HEK293 (cell line): Measurements from ENCODE around the gene DLG2.

ENCODE experiments used
- CTCF ChIA-PET: fragments of 350-600 bp; formaldehyde crosslinking; extraction: SDS; loops from one replicate; lab custom pipeline; 2021; ENCODE audit warnings: antibody characterized with exemption; lab: Yijun Ruan, JAX
- POLR2A ChIA-PET: fragments of 300-600 bp; formaldehyde crosslinking; extraction: SDS; loops from one replicate; lab custom pipeline; 2020; ENCODE audit warnings: antibody characterized with exemption, inconsistent platforms; lab: Yijun Ruan, JAX
- H3K27ac ChIP-seq: fragments of 200-500 bp; sonication (Bioruptor generic); 2 replicates; pipeline ENCODE4 v1.5.1; 2014; ENCODE audit warnings: low read depth, low read length, control low read depth, inconsistent platforms; ENCODE audit errors: extremely low read depth
- H3K36me3 ChIP-seq, 2 experiments: fragments of 200-500 bp in 1 of 2; sonication (Bioruptor generic) in 1 of 2; 1 replicate in 1 of 2; 2 replicates in 1 of 2; pipeline ENCODE4 v1.5.1; 2014 to 2017; ENCODE audit warnings: inconsistent platforms in 2 of 2, low read length in 2 of 2; ENCODE audit not compliant: control insufficient read depth in 2 of 2, insufficient read depth in 1 of 2
- H3K4me1 ChIP-seq: fragments of 200-500 bp; sonication (Bioruptor generic); 2 replicates; pipeline ENCODE4 v1.5.1; 2014; ENCODE audit warnings: mild to moderate bottlenecking, low read length, inconsistent platforms; ENCODE audit not compliant: control insufficient read depth, insufficient read depth
- H3K4me3 ChIP-seq: 2 replicates; pipeline ENCODE4 v1.5.1; 2011; ENCODE audit warnings: low read depth, mild to moderate bottlenecking, control low read depth, low read length, moderate library complexity
- H3K9me3 ChIP-seq: fragments of 200-500 bp; sonication (Bioruptor generic); 2 replicates; pipeline ENCODE4 v1.5.1; 2014; ENCODE audit warnings: low read depth, low read length, inconsistent platforms; ENCODE audit not compliant: control insufficient read depth, insufficient read depth
- EGR2 ChIP-seq: fragments of 450-650 bp; formaldehyde crosslinking; IDR thresholded peaks from 2 replicates; pipeline ENCODE4 v1.5.1; 2016; ENCODE audit warnings: low read depth, missing biosample characterization, missing genetic modification characterization
- KLF10 ChIP-seq: fragments of 450-650 bp; IDR thresholded peaks from 2 replicates; pipeline ENCODE4 v1.5.1; 2018; ENCODE audit warnings: missing biosample characterization, mild to moderate bottlenecking, missing genetic modification characterization
- KLF7 ChIP-seq: fragments of 450-650 bp; formaldehyde crosslinking; IDR thresholded peaks from 2 replicates; pipeline ENCODE4 v1.5.1; 2016; ENCODE audit warnings: missing biosample characterization, missing genetic modification characterization, borderline replicate concordance
- KLF9 ChIP-seq: fragments of 450-650 bp; formaldehyde crosslinking; IDR thresholded peaks from 2 replicates; pipeline ENCODE4 v1.5.1; 2016; ENCODE audit warnings: missing biosample characterization, missing genetic modification characterization, low read depth
- OSR2 ChIP-seq: fragments of 450-650 bp; formaldehyde crosslinking; IDR thresholded peaks from 2 replicates; pipeline ENCODE4 v1.5.1; 2016; ENCODE audit warnings: missing biosample characterization, missing genetic modification characterization
- WT1 ChIP-seq: fragments of 450-650 bp; formaldehyde crosslinking; IDR thresholded peaks from 2 replicates; pipeline ENCODE4 v1.5.1; 2016; ENCODE audit warnings: missing biosample characterization, missing genetic modification characterization
- ZBTB11 ChIP-seq: fragments of 450-650 bp; formaldehyde crosslinking; conservative IDR thresholded peaks from 2 replicates; pipeline ENCODE4 v1.5.1; 2016; ENCODE audit warnings: low read depth, missing biosample characterization, missing genetic modification characterization
- ZBTB48 ChIP-seq: fragments of 450-650 bp; formaldehyde crosslinking; IDR thresholded peaks from 2 replicates; pipeline ENCODE4 v1.5.1; 2016; ENCODE audit warnings: missing biosample characterization, missing genetic modification characterization
- ZFHX2 ChIP-seq: fragments of 450-650 bp; formaldehyde crosslinking; conservative IDR thresholded peaks from 2 replicates; pipeline ENCODE4 v1.5.1; 2016; ENCODE audit warnings: missing biosample characterization, missing genetic modification characterization
- ZNF133 ChIP-seq: fragments of 450-650 bp; formaldehyde crosslinking; IDR thresholded peaks from 2 replicates; pipeline ENCODE4 v1.5.1; 2016; ENCODE audit warnings: missing biosample characterization, missing genetic modification characterization
- ZNF174 ChIP-seq: fragments of 450-650 bp; formaldehyde crosslinking; IDR thresholded peaks from 2 replicates; pipeline ENCODE4 v1.5.0; 2017; ENCODE audit warnings: missing biosample characterization, mild to moderate bottlenecking, missing genetic modification characterization
- ZNF2 ChIP-seq: fragments of 450-650 bp; formaldehyde crosslinking; IDR thresholded peaks from 2 replicates; pipeline ENCODE4 v1.5.1; 2016; ENCODE audit warnings: missing biosample characterization, missing genetic modification characterization
- ZNF202 ChIP-seq: fragments of 450-650 bp; formaldehyde crosslinking; IDR thresholded peaks from 2 replicates; pipeline ENCODE4 v1.5.1; 2016; ENCODE audit warnings: missing biosample characterization, missing genetic modification characterization, borderline replicate concordance
- ZNF211 ChIP-seq: fragments of 450-650 bp; formaldehyde crosslinking; IDR thresholded peaks from 2 replicates; pipeline ENCODE4 v1.5.1; 2016; ENCODE audit warnings: low read depth, missing biosample characterization, missing genetic modification characterization
- ZNF223 ChIP-seq: fragments of 450-650 bp; formaldehyde crosslinking; IDR thresholded peaks from 2 replicates; pipeline ENCODE4 v1.5.1; 2016; ENCODE audit warnings: missing biosample characterization, missing genetic modification characterization
- ZNF292 ChIP-seq: fragments of 450-650 bp; formaldehyde crosslinking; IDR thresholded peaks from 2 replicates; pipeline ENCODE4 v1.5.1; 2016; ENCODE audit warnings: low read depth, missing biosample characterization, missing genetic modification characterization, borderline replicate concordance
- ZNF311 ChIP-seq: fragments of 450-650 bp; formaldehyde crosslinking; IDR thresholded peaks from 2 replicates; pipeline ENCODE4 v1.5.1; 2017; ENCODE audit warnings: missing biosample characterization, missing genetic modification characterization, borderline replicate concordance
- ZNF324 ChIP-seq: fragments of 450-650 bp; formaldehyde crosslinking; IDR thresholded peaks from 2 replicates; pipeline ENCODE4 v1.5.1; 2016; ENCODE audit warnings: missing biosample characterization, missing genetic modification characterization
- ZNF555 ChIP-seq: fragments of 450-650 bp; formaldehyde crosslinking; conservative IDR thresholded peaks from 2 replicates; pipeline ENCODE4 v1.5.1; 2017; ENCODE audit warnings: missing biosample characterization, mild to moderate bottlenecking, missing genetic modification characterization, inconsistent platforms
- ZNF600 ChIP-seq: fragments of 450-650 bp; formaldehyde crosslinking; IDR thresholded peaks from 2 replicates; pipeline ENCODE4 v1.5.1; 2016; ENCODE audit warnings: missing biosample characterization, missing genetic modification characterization
- ZNF747 ChIP-seq: fragments of 450-650 bp; formaldehyde crosslinking; IDR thresholded peaks from 2 replicates; pipeline ENCODE4 v1.5.1; 2016; ENCODE audit warnings: missing biosample characterization, missing genetic modification characterization
- ZNF76 ChIP-seq: fragments of 450-650 bp; formaldehyde crosslinking; IDR thresholded peaks from 2 replicates; pipeline ENCODE4; 2016; ENCODE audit warnings: low read depth, missing biosample characterization, missing genetic modification characterization, borderline replicate concordance
- TF ChIP-seq, protein P1 (sequence below): fragments of 450-650 bp; formaldehyde crosslinking; IDR thresholded peaks from 2 replicates; pipeline ENCODE4 v1.5.1; 2016; ENCODE audit warnings: missing biosample characterization, missing genetic modification characterization
- TF ChIP-seq, protein P2 (sequence below): fragments of 450-650 bp; formaldehyde crosslinking; optimal IDR thresholded peaks from 2 replicates; pipeline ENCODE3; 2016; ENCODE audit warnings: missing biosample characterization, mild to moderate bottlenecking, missing genetic modification characterization

Gene DLG2

GRCh38 chr11:83676056-83676601 lies 1951.0 kb downstream of the DLG2 start:
- Histone ChIP-seq H3K9me3 (no peaks in the 10 kb centered on the region), H3K36me3 (no peaks in the 10 kb centered on the region), H3K4me3 (no peak overlapping the region), H3K27ac (no peak overlapping the region), H3K4me1 (0 out of 2 replicates have a peak, but pooled peaks cover 2% of the 10 kb centered on the region)
- POLR2A ChIA-PET, result no interaction called here
- CTCF ChIA-PET, result interaction anchor here (0.5 kb wide), 1 partner anchor 154 kb away, joined by 6 read pairs; no protein-coding TSS in a partner anchor
- TF ChIP-seq ZNF324 (no peak), ZNF600 (no peak), ZNF555 (tag by site-specific recombination) (no peak), ZNF202 (tag by site-specific recombination) (no peak)
- TF ChIP-seq, protein P1, sequence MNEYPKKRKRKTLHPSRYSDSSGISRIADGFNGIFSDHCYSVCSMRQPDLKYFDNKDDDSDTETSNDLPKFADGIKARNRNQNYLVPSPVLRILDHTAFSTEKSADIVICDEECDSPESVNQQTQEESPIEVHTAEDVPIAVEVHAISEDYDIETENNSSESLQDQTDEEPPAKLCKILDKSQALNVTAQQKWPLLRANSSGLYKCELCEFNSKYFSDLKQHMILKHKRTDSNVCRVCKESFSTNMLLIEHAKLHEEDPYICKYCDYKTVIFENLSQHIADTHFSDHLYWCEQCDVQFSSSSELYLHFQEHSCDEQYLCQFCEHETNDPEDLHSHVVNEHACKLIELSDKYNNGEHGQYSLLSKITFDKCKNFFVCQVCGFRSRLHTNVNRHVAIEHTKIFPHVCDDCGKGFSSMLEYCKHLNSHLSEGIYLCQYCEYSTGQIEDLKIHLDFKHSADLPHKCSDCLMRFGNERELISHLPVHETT (tag by site-specific recombination), result no peak
- TF ChIP-seq, protein P2, sequence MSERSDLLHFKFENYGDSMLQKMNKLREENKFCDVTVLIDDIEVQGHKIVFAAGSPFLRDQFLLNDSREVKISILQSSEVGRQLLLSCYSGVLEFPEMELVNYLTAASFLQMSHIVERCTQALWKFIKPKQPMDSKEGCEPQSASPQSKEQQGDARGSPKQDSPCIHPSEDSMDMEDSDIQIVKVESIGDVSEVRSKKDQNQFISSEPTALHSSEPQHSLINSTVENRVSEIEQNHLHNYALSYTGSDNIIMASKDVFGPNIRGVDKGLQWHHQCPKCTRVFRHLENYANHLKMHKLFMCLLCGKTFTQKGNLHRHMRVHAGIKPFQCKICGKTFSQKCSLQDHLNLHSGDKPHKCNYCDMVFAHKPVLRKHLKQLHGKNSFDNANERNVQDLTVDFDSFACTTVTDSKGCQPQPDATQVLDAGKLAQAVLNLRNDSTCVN (tag by site-specific recombination), result no peak

DNA sequence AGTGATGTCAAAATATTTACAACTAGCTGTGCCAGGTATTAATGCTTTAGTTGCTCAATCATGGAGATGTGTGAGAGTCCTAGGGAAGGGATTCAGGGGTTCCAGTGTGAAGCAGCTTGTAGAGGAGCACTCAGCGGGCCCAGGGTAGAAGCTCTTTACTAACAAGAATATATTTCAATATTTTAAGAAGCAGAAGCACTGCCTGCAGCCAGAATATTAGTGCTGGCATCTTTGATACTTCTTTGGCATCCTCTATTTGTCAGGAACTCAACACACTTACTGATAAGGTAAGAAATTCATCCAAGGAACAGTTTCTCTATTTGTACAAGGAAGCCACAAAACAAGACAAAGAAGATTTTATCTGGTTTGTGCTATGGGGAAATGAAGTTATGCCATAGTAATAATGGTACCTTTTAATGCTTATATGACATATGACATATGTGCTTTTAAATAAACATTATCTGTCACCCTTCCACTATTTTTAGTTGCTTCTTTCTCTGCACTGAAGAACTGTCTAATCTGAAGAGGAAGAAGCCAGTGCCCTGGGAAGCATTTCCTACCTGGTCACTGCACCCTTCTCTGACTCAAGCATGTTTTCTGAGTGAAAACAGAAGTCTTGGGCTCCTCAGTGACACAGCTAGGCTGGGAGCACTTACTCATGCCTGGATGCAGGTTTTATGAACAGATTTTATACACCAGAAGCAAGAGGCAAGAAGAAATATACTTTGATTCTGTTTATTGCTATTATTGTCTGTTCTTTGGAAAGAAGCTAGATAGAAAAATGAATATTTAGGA lies 1952.8 kb downstream of the DLG2 start:
- H3K27ac ChIP-seq, result no peak overlapping the region
- no peak overlapping the region for H3K4me3 ChIP-seq
- TF ChIP-seq ZNF747 (tag by site-specific recombination) (no peak), ZNF2 (no peak), ZBTB48 (no peak), WT1 (tag by site-specific recombination) (no peak), ZBTB11 (tag by site-specific recombination) (no peak), EGR2 (tag by site-specific recombination) (no peak), ZNF311 (tag by site-specific recombination) (no peak), ZNF223 (tag by site-specific recombination) (no peak), ZNF174 (tag by site-specific recombination) (no peak), KLF10 (tag by site-specific recombination) (no peak), ZNF211 (no peak), ZNF76 (tag by site-specific recombination) (no peak), KLF7 (tag by site-specific recombination) (no peak), ZFHX2 (tag by site-specific recombination) (no peak), ZNF292 (tag by site-specific recombination) (no peak), KLF9 (no peak), OSR2 (tag by site-specific recombination) (no peak), ZNF133 (tag by site-specific recombination) (no peak)
- H3K4me1 ChIP-seq, result no peaks in the 10 kb centered on the region
- H3K36me3 ChIP-seq, result no peaks in the 10 kb centered on the region
- H3K9me3 ChIP-seq, result no peaks in the 10 kb centered on the region
- POLR2A ChIA-PET, result no interaction called here
- CTCF ChIA-PET, result no interaction called here
